NCI-H2081 treated with DMSO at 0.1 percent for 48 hours (cell line): ENCODE data around the gene PDE1A.

ENCODE experiments used
- DNase-seq: peaks from one replicate; lab custom pipeline; 2025; lab: John Stamatoyannopoulos, UW

Gene PDE1A

DNA sequence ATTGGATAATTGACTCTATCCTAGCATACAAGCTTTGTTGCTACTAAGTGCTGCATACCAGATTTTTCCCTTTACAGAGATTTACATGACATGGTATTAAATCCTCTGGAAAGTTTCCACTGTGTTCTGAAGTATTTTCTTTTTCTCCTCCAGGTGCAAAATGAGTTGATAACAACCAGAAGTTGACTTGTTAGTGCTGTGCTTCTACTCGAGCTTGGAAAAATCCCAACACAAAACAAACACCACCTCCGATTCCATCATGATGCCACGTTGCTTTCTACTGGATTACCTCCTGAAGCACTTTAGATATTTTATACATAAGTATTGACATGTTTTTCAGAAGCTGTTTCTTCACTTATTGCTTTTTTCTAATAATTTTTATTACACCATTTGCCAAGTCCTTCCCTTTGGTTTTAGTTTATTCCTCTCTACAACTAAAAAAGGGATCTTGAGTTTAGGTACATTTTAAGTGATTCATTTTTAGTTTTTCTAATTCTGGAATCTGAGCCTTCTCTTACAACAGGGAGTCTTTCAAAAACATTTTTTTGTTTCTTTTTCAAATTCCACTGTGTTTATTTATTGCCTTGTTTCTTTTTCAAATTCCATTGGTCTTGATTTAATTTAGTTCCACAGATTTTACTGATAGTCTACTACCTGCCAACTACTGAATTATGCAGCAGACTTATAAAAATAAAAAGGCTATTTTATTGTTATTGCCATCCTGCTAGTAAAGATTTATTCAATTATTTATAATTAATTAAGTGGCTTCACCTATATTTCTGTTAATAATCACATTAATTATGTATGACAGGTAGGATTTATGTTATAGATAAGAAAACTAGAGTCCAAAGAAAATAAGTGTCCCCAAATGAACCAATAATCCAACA is 297.8 kb downstream of the PDE1A start:
- no peak for DNase-seq

- DNase-seq = no peak
Observed at GRCh38 chr2:182117196-182117595, 309.6 kb downstream of the PDE1A start.

- no peak for DNase-seq
Observed at GRCh38 chr2:182116774-182117173, 310.1 kb downstream of the PDE1A start.

- DNase-seq = no peak
Observed at GRCh38 chr2:182115258-182115657, 311.6 kb downstream of the PDE1A start.

- no peak for DNase-seq
Observed at GRCh38 chr2:182113334-182113733, 313.5 kb downstream of the PDE1A start.

GRCh38 chr2:182110347-182110746 is 316.5 kb downstream of the PDE1A start:
- no peak for DNase-seq

DNA sequence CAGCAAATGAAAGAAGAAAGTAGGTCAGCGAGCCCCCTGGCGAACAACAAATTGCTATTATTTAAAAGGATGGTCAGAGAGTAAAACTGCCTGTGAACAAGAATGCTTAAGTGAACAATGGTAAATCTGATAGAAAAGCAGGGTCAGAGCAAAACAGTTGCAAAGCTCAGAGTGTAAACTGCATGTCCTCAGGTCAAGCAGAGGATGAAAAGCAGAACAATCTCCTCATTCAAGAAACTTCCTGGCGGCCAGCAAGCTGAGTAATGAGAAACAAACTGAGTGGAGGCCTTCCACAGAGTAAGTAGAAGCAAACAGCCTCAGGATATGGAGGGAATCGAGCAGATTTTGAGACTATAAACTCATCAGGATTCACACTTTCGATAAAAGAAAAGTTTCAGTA is 323.3 kb downstream of the PDE1A start:
- DNase-seq = no peak

- DNase-seq = no peak
Observed at GRCh38 chr2:182101263-182101662, 325.6 kb downstream of the PDE1A start.

GRCh38 chr2:182098648-182099047 is 328.2 kb downstream of the PDE1A start:
- DNase-seq = no peak

DNA sequence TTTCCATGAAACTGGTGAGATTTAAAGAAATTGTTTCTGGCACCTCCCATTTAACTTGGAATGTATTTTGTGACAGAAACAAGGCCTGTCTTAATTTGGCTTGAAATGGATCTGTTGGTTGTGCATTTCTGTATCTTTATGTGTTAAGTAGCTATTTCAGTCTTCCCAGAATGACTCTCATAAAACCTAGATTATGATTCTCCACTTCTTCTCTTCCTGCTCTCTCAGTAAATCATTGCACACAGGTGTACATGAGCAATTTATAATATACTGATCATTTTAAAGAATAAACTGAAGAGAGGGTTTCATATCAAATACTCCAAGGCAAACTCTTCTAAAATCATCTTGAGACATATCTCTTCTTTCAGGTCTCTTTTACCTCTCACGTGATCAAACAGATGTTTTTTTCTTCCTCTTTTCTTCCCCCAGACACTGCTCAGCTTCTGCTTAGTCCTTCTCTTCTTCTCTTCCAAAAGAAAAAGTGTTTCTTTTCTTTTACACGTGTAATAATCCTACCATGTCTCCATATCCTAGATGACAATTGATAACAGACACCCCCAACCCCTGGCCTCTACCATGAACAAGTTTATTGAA is 329.2 kb downstream of the PDE1A start:
- no peak for DNase-seq

DNA sequence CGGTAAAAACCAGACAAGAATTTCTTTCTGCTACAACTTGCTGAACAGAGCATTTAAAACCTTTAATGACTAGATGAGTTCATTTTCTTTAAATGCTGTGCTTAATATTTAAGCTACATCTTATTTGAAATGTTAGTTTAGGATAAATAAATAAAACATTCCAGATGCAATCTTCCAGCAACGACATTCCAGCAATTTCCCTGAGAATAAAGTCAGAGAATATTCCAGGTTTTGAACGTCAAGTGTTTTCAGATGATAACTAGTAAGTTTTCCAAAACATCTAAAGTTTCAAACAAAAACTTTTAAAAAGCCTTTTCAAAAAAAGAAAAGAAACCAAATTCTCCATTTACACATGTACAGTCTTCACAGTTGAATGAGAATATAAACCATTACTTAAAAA is 336.4 kb downstream of the PDE1A start:
- no peak for DNase-seq
